NCI-H526 treated with DMSO at 0.1 percent for 48 hours (cell line): ENCODE measurements around the gene OLA1.
"Not testable (repeated sequence)": the region's sequence is repeated elsewhere in the genome, so short reads cannot be mapped to it uniquely, and the experiment has no call there.

Experiments
- DNase-seq: peaks from one replicate; lab custom pipeline; 2025; lab: John Stamatoyannopoulos, UW

OLA1 gene

GRCh38 chr2:174248187-174248997, at the start of gene OLA1:
OLA1 (minus strand) TSS chr2:174248532; CDS start chr2:174246815, 1,717 bp downstream.
- DNase-seq = peak; percentile 87

DNA sequence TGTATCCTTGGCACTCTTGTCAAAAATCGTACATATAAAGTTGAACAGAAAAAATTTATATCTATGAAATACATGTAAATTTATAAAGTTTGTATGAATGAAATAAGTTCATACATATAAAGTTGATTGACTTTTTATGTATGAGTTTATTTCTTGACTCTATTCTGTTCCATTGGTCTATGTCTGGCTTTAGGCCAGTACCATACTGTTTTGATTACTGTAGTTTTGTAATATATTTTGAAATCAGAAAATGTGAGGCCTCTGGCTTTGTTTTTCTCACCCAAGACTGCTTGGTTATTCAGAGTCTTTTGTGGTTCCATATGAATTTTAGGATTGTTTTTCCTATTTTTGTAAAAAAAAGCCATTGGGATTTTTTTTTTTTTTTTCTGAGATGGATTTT, 44.6 kb upstream of the OLA1 start:
- DNase-seq = no peak

GRCh38 chr2:174286172-174286571, 37.8 kb upstream of the OLA1 start:
- DNase-seq = no peak

DNA sequence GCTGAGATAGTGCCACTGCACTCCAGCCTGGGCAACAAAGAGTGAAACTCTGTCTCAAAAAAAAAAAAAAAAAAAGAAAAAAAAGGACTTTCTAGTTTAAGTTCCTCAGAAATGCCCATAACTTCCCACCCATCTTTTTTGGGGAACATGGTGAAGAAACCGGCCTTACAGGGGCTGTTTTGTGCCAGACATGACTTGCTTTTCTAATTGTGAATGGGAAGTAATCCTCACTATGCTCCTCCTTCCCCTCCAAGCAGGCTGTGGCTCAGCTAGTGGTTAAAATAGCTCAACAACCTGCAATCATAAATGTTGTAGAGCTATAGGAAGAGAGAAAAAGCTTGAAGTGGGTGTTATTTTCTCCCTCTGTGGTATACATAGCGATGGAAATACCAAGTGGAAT, 34.1 kb upstream of the OLA1 start:
- no peak for DNase-seq

- DNase-seq = no peak
These were observed 33.4 kb upstream of the OLA1 start for GRCh38 chr2:174281736-174282135.

- no peak for DNase-seq
These were observed 32.3 kb upstream of the OLA1 start for GRCh38 chr2:174280596-174280995.

- not testable (repeated sequence) for DNase-seq
These were observed 21.9 kb upstream of the OLA1 start for GRCh38 chr2:174270263-174270662.

GRCh38 chr2:174266288-174266687, 18.0 kb upstream of the OLA1 start:
- no peak for DNase-seq

DNA sequence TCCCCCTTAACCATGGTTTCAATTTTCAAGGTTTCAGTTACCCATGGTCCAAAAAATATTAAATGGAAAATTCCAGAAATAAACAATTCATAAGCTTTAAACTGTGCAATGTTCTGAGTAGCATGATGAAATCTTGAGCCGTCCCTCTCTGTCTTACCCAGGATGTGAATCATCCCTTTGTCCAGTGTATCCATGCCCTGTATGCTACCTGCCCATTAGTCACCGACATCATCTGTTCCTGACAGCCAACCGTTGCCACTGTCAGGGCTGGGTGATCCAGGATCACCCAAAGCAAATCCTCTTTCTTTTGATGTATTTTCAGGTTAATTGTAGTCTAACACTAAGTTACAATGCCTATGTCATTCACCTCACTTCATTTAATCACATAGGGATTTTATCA, 15.7 kb upstream of the OLA1 start:
- no peak for DNase-seq

- no peak for DNase-seq
These were observed 11.6 kb upstream of the OLA1 start for GRCh38 chr2:174259981-174260380.

GRCh38 chr2:174254267-174254666, 5.9 kb upstream of the OLA1 start:
- DNase-seq = no peak

- DNase-seq = no peak
These were observed 763 bp upstream of the OLA1 start for GRCh38 chr2:174248998-174249592.

DNA sequence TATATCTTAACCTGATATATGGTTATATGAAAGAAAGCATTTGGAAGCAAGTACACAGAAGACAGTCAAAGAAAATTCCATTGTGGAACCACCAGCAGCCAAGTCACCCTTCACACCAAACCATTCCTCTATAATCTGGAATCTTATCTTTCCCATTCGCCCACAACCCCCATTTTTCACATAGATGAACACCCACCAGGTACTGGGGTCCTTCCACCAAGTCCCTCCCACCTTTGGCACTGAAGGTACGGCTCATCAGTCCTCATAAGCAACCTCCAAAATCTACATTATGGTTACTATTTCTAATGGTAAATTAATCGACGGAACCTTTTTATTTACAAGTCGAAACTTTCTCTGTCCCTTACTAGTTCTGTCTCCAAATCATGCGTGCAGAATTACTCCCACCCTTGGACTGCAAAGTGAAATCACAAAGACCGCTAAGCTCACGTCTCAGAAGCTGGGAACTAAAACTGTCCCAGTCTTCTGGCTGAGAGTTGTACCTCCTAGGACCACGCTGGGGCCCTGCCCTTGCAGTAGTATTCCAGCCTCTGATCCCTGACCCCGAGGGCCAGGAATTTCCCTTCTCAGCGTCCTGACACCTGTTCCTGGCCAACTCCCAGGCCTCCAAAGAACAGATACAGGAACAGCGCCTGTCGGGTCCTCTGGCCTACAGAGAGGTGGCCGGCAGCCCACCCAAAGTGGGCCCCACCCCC, 702 bp downstream of the OLA1 start:
- DNase-seq = no peak

DNA sequence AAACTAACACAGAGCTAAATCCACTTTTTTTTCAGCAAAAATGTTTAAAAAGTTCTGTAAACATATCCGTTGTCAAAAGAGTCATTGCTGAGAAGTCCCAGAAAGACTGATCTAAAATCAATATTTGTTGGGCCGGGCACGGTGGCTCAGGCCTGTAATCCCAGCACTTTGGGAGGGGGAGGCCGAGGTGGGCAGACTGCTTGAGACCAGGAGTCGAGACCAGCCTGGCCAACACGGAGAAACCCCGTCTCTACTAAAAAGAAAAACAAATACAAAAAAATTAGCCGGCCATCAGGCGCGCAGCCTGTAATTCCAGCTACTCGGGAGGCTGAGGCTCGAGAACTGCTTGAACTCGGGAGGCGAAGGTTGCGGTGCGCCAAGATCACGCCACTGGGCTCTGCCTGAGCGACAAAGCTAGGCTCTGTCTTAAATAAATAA, 1.4 kb downstream of the OLA1 start:
- DNase-seq = no peak

- not testable (repeated sequence) for DNase-seq
These were observed 2.7 kb downstream of the OLA1 start for GRCh38 chr2:174245628-174246027.

DNA sequence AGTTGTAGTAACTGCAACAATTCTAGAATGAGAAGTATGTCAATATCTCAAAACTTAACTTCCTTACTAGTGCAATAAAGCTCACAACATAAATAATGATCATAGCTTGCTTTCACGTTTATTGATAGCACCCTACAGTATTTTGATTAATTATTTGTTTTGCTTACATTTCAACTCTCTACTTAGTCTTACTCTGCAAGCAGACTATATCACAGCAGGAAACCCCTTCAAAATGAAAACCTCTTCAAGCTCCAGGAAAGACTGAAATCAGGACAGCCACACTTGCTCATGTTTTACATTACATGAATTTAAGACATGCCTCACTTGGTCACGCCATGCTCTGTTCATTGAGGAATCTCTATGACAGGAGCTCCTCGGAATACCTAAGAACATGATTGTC, 3.3 kb downstream of the OLA1 start:
- DNase-seq = no peak

DNA sequence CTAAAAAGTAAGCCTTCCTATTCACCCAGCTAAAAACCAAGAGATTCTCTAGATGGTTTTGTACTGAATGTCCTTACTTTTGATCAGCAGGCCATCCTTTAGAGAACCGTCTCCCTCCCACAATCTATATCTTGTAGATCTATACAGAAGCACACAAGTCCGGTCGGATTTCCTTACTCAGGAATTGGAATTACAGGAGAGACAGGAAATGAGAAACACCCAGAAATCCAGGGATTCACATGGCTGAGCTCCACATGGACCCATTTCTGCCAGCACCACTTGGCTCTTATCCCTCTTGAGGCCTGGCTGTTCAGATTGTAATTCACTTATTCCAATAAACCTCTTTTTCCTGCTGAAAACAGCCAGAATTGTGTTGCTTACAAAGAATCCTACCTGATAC, 4.5 kb downstream of the OLA1 start:
- DNase-seq = no peak

- DNase-seq = no peak
These were observed 8.2 kb downstream of the OLA1 start for GRCh38 chr2:174240097-174240496.

- no peak for DNase-seq
These were observed 11.9 kb downstream of the OLA1 start for GRCh38 chr2:174236429-174236828.

DNA sequence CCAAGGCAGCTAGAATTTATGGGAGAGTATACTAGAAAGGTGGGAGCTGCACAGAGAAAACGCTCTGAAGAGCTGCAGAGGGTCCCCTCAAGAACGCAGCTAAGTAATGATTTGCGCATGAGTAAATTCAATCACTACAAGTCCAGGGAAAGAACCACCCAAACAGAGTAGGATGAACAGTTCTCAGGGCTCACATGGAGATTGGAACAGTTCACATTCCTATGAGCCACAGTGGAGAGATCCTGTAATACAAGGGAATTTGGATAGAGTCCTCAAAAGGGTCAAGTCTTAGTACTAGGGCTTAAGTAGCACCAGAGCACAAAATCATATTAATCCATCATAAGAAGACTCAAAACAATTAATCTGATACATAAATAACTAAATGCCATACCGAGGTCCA, 12.7 kb downstream of the OLA1 start:
- no peak for DNase-seq

DNA sequence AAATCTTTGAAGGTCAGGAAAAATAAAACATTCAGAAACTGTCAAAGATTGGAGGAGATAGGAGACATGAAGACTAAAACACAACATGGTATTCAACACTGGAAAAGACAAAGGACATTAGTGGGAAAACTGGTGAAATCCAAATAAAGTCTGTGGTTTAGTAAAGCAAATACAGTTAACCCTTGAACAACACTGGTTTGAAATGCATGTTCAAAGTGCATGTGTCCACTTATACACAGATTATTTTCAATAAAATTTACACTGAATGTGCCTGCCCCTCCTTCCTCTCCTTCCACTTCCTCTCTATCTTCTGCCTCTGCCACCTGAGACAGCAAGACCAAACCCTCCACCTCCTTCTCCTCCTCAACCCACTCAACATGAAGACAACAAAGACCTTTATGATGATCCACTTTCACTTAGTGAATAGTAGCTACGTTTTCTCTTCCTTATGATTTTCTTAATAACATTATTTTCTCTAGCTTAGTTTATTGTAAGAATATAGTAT, 14.5 kb downstream of the OLA1 start:
- DNase-seq = no peak

- DNase-seq = no peak
These were observed 20.6 kb downstream of the OLA1 start for GRCh38 chr2:174227748-174228147.
